DOHH2 (cell line): ENCODE data around the gene VSIR.

Experiments used
- H3F3A ChIP-seq: fragments of 200-600 bp; sonication (generic), shearing (Covaris generic); 2 replicates; pipeline ENCODE4 v1.6.0; 2016; ENCODE audit warnings: antibody characterized with exemption, mild to moderate bottlenecking; ENCODE audit not compliant: control insufficient read depth, insufficient read depth
- H3K27ac ChIP-seq: fragments of 200-600 bp; sonication (generic); 2 replicates; pipeline ENCODE4 v1.5.1; 2014; ENCODE audit warnings: low read depth, mild to moderate bottlenecking, low read length, moderate library complexity
- H3K27me3 ChIP-seq: fragments of 200-600 bp; sonication (generic); 2 replicates; pipeline ENCODE4 v1.6.1; 2014; ENCODE audit warnings: mild to moderate bottlenecking, low read length, mixed read lengths; ENCODE audit not compliant: control insufficient read depth
- H3K36me3 ChIP-seq: fragments of 200-600 bp; sonication (generic); 2 replicates; pipeline ENCODE4 v1.6.1; 2014; ENCODE audit warnings: mild to moderate bottlenecking, low read length, moderate library complexity, mixed read lengths; ENCODE audit not compliant: control insufficient read depth
- H3K4me1 ChIP-seq: fragments of 200-600 bp; sonication (generic); 2 replicates; pipeline ENCODE4 v1.6.1; 2014; ENCODE audit warnings: mild to moderate bottlenecking, low read length, mixed read lengths; ENCODE audit not compliant: control insufficient read depth
- H3K4me2 ChIP-seq: fragments of 200-600 bp; sonication (generic); 2 replicates; pipeline ENCODE4 v1.6.0; 2014; ENCODE audit warnings: mild to moderate bottlenecking, low read length, moderate library complexity
- H3K4me3 ChIP-seq: fragments of 200-600 bp; sonication (generic); 2 replicates; pipeline ENCODE4 v1.5.1; 2014; ENCODE audit warnings: mild to moderate bottlenecking, low read length, mixed read lengths
- H3K79me2 ChIP-seq: fragments of 200-600 bp; sonication (generic); 2 replicates; pipeline ENCODE4 v1.6.1; 2014; ENCODE audit warnings: mild to moderate bottlenecking, low read length, mixed read lengths; ENCODE audit not compliant: control insufficient read depth
- H3K9me2 ChIP-seq: fragments of 200-600 bp; sonication (generic); replicated peaks from 2 replicates; pipeline ENCODE4 v1.6.1; 2014; ENCODE audit warnings: mild to moderate bottlenecking, low read length, mixed read lengths; ENCODE audit not compliant: control insufficient read depth
- H3K9me3 ChIP-seq: fragments of 200-600 bp; sonication (generic); 2 replicates; pipeline ENCODE4 v1.6.1; 2014; ENCODE audit warnings: antibody characterized with exemption, low read length, mixed read lengths; ENCODE audit not compliant: control insufficient read depth, insufficient read depth
- H4K20me1 ChIP-seq: fragments of 200-600 bp; sonication (generic); 2 replicates; pipeline ENCODE4 v1.6.0; 2014; ENCODE audit warnings: low read depth, mild to moderate bottlenecking, antibody characterized with exemption, low read length, moderate library complexity; ENCODE audit not compliant: control insufficient read depth, insufficient read depth
- CTCF ChIP-seq: fragments of 200-600 bp; sonication (generic); IDR thresholded peaks from one replicate; pipeline ENCODE4 v1.5.1; 2014; ENCODE audit warnings: antibody characterized with exemption, mild to moderate bottlenecking, low read depth, low read length; ENCODE audit not compliant: poor library complexity, severe bottlenecking
- EZH2phosphoT487 ChIP-seq: fragments of 200-600 bp; sonication (generic); IDR thresholded peaks from 2 replicates; pipeline ENCODE4 v1.6.1; 2017; ENCODE audit warnings: borderline replicate concordance, mild to moderate bottlenecking, antibody characterized with exemption, low read length, moderate library complexity, mixed read lengths

VSIR gene

GRCh38 chr10:71802235-71802634, 28.9 kb upstream of the VSIR start:
- H3K4me2 ChIP-seq, result no peak overlapping the region
- no peaks in the 10 kb centered on the region for H3K9me2 ChIP-seq
- no peak overlapping the region for H3K4me3 ChIP-seq
- no peaks in the 10 kb centered on the region for H3F3A ChIP-seq
- no peaks in the 10 kb centered on the region for H4K20me1 ChIP-seq
- no peaks in the 10 kb centered on the region for H3K79me2 ChIP-seq
- H3K9me3 ChIP-seq, result no peaks in the 10 kb centered on the region
- no peaks in the 10 kb centered on the region for H3K27me3 ChIP-seq
- no peak for TF ChIP-seq CTCF
- no peak for TF ChIP-seq EZH2phosphoT487
- H3K4me1 ChIP-seq, result peaks cover 8% of the 10 kb centered on the region
- no peaks in the 10 kb centered on the region for H3K36me3 ChIP-seq
- H3K27ac ChIP-seq, result no peak overlapping the region

- no peaks in the 10 kb centered on the region for H4K20me1 ChIP-seq
- H3K36me3 ChIP-seq, result no peaks in the 10 kb centered on the region
- peaks cover 8% of the 10 kb centered on the region for H3K4me1 ChIP-seq
- H3K27ac ChIP-seq, result no peak overlapping the region
- no peaks in the 10 kb centered on the region for H3K9me2 ChIP-seq
- H3K79me2 ChIP-seq, result no peaks in the 10 kb centered on the region
- no peaks in the 10 kb centered on the region for H3K9me3 ChIP-seq
- H3K27me3 ChIP-seq, result no peaks in the 10 kb centered on the region
- TF ChIP-seq CTCF, result no peak
- TF ChIP-seq EZH2phosphoT487, result no peak
- no peak overlapping the region for H3K4me2 ChIP-seq
- no peaks in the 10 kb centered on the region for H3F3A ChIP-seq
- H3K4me3 ChIP-seq, result no peak overlapping the region
These were observed 28.0 kb upstream of the VSIR start for GRCh38 chr10:71801361-71801760.

GRCh38 chr10:71799608-71800453, 26.5 kb upstream of the VSIR start:
- no peaks in the 10 kb centered on the region for H3K9me3 ChIP-seq
- H3K27ac ChIP-seq, result no peak overlapping the region
- no peak for TF ChIP-seq CTCF
- no peak for TF ChIP-seq EZH2phosphoT487
- no peaks in the 10 kb centered on the region for H3K9me2 ChIP-seq
- H3K4me1 ChIP-seq, result peaks cover 8% of the 10 kb centered on the region
- H3K4me3 ChIP-seq, result no peak overlapping the region
- no peak overlapping the region for H3K4me2 ChIP-seq
- H3K79me2 ChIP-seq, result no peaks in the 10 kb centered on the region
- H3F3A ChIP-seq, result no peaks in the 10 kb centered on the region
- H3K36me3 ChIP-seq, result no peaks in the 10 kb centered on the region
- H3K27me3 ChIP-seq, result no peaks in the 10 kb centered on the region
- no peaks in the 10 kb centered on the region for H4K20me1 ChIP-seq
